MM.1S (cell line): ENCODE data around the gene POLD4.

Experiments
- EZH2 ChIP-seq: fragments of 300-600 bp; sonication (generic); optimal IDR thresholded peaks from 2 replicates; pipeline ENCODE3; 2017; ENCODE audit warnings: low read depth, mild to moderate bottlenecking, antibody characterized with exemption, low read length, mixed read lengths
- EZH2phosphoT487 ChIP-seq: fragments of 300-600 bp; sonication (generic); IDR thresholded peaks from 2 replicates; pipeline ENCODE4 v1.6.1; 2018; ENCODE audit warnings: antibody characterized with exemption, low read length
- TF ChIP-seq, protein P1 (sequence below): fragments of 300-600 bp; sonication (generic); IDR thresholded peaks from 2 replicates; pipeline ENCODE4 v1.5.1; 2016; ENCODE audit warnings: antibody characterized with exemption, low read length, mixed read lengths

DNA sequence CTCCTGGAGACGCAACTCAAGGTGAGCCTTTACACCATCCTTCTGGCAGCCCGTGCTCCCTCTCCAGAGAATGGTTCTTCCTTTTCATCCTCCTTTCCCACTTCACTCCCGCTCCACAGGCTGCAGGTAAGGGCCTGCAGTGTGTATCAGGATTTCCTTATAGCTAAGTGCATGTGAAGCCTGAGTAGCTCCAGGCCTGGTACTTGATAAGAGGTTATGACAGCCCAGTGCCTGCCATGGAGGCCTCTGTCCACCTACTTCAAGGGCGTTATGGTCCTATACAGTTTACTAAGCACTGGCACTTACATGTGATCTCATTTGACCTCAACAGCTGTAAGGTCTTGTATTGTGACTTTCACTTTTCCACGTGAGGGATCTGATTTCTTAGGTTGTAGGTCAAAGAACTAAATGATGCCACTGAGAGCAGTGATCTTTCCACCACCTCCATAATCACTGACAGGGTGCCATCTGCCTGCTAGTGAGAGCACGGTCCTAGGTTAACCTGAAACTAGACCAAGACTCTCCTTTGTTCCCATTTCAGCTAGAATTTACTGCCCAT lies 32.0 kb downstream of the POLD4 start:
- TF ChIP-seq, protein P1, sequence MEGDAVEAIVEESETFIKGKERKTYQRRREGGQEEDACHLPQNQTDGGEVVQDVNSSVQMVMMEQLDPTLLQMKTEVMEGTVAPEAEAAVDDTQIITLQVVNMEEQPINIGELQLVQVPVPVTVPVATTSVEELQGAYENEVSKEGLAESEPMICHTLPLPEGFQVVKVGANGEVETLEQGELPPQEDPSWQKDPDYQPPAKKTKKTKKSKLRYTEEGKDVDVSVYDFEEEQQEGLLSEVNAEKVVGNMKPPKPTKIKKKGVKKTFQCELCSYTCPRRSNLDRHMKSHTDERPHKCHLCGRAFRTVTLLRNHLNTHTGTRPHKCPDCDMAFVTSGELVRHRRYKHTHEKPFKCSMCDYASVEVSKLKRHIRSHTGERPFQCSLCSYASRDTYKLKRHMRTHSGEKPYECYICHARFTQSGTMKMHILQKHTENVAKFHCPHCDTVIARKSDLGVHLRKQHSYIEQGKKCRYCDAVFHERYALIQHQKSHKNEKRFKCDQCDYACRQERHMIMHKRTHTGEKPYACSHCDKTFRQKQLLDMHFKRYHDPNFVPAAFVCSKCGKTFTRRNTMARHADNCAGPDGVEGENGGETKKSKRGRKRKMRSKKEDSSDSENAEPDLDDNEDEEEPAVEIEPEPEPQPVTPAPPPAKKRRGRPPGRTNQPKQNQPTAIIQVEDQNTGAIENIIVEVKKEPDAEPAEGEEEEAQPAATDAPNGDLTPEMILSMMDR: no peak
- TF ChIP-seq EZH2 (no peak), EZH2phosphoT487 (no peak)
